NT2/D1 (cell line): ENCODE measurements around the gene OLR1.
"Not testable (repeated sequence)": the region's sequence is repeated elsewhere in the genome, so short reads cannot be mapped to it uniquely, and the experiment has no call there.

Experiments
- DNase-seq: peaks from one replicate; pipeline ENCODE4 v3.0.0-alpha.2; 2011; ENCODE audit warnings: low read depth, low spot score
- H3K27me3 ChIP-seq: 2 replicates; pipeline ENCODE4 v1.6.0; 2011; ENCODE audit warnings: mild to moderate bottlenecking; ENCODE audit not compliant: insufficient read length, insufficient read depth
- H3K36me3 ChIP-seq: 2 replicates; pipeline ENCODE4 v1.6.1; 2011; ENCODE audit warnings: mild to moderate bottlenecking, low read length, mixed read lengths; ENCODE audit not compliant: insufficient read depth, insufficient read length
- H3K4me1 ChIP-seq: 2 replicates; pipeline ENCODE4 v1.5.1; 2011; ENCODE audit not compliant: insufficient read depth, insufficient read length
- H3K4me3 ChIP-seq: 2 replicates; pipeline ENCODE4 v1.5.1; 2011; ENCODE audit warnings: low read depth; ENCODE audit not compliant: insufficient read length
- H3K9ac ChIP-seq: 2 replicates; pipeline ENCODE4 v1.6.0; 2011; ENCODE audit warnings: low read depth; ENCODE audit not compliant: insufficient read length
- H3K9me3 ChIP-seq: 2 replicates; pipeline ENCODE4 v1.5.1; 2011; ENCODE audit warnings: mild to moderate bottlenecking, low read length; ENCODE audit not compliant: insufficient read depth
- SUZ12 ChIP-seq: IDR thresholded peaks from 2 replicates; pipeline ENCODE4 v1.6.1; 2011; ENCODE audit not compliant: insufficient read length, insufficient read depth; ENCODE audit errors: extremely low read depth
- YY1 ChIP-seq: IDR thresholded peaks from 2 replicates; pipeline ENCODE4 v1.6.1; 2011; ENCODE audit not compliant: insufficient read length, insufficient read depth
- ZNF274 ChIP-seq: IDR thresholded peaks from 2 replicates; pipeline ENCODE4 v1.6.1; 2011; ENCODE audit warnings: mild to moderate bottlenecking, low read depth, low read length

OLR1 gene

DNA sequence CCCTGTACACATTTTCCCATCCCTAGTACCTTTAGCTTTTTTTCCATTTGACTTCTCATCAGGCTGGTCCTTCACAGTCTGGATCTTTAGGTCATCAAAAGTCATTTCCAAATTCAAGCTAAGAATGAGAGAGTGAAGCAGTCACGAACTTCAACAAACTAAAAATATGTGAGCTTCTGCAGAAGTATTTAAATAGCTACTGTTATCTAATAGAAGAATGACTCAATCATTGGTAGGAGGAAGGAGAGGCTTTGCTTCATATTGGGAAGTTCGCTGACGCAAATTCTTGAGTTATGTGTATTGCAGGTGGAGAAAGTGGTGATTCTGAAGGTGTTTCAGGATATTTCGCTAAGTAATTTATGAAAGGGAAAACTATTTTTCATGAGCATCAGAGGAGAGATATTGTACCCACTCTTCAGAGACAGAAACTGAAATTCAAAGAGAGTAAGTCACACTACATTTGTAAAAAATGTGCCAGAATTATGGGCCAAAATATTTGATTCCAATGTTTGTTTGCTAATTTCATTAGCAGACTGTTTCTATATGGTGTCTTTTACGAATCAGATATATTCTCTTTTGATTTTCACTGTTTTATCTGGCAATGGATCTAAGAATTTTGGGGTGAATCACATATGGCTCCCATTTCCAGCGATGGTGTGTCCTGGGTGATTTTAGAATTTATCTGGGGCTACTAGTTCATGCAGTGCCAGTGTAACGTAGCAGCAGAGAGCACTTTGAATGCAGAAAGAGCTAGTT, at the start of gene OLR1:
OLR1 (minus strand) TSS at position 160 of the 756 bp plus-strand sequence; CDS start at position 105, 55 bp downstream.
- Histone ChIP-seq H3K4me1 (no peaks in the 10 kb centered on the region), H3K27me3 (no peaks in the 10 kb centered on the region), H3K36me3 (no peaks in the 10 kb centered on the region), H3K9ac (no peak within 1 kb of the TSS), H3K4me3 (no peak within 1 kb of the TSS), H3K9me3 (no peaks in the 10 kb centered on the region)
- TF ChIP-seq SUZ12 (no peak), YY1 (no peak), ZNF274 (no peak)
- no peak for DNase-seq

DNA sequence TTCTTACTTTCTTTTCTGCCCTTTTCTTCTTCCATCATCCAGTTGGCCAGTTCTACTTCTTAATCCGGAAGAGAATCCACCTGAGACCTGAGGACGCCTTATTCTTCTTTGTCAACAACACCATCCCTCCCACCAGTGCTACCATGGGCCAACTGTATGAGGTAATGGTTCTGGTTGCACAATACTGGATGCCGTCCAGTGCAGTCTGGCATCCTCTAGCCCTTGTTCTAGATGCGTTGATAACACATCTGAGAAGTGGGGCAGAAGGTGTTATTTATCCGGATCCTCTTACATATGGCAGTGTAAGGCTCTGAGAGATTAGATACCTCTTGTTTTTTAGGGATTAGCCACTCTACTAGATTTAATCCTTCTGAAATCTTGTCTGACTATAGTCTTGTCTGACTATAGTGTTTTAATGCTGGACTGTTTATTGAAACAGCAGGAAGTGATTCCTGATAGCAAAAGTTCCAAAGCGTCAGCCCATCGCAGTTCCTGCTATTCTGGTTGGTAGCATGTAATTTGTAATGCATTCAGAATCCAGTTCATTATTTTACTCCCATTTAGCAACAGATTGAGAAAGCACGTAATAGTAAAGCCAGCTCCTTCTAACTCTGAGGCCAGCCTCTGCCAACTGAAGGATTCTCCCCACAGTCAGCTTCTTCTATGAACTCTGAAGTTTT, 48.6 kb upstream of the OLR1 start:
- H3K27me3 ChIP-seq: no peaks in the 10 kb centered on the region
- H3K4me3 ChIP-seq: no peak overlapping the region
- TF ChIP-seq ZNF274: no peak
- no peaks in the 10 kb centered on the region for H3K4me1 ChIP-seq
- no peak overlapping the region for H3K9ac ChIP-seq
- no peak for DNase-seq
- H3K9me3 ChIP-seq: no peaks in the 10 kb centered on the region
- peaks cover 84% of the 10 kb centered on the region for H3K36me3 ChIP-seq

DNA sequence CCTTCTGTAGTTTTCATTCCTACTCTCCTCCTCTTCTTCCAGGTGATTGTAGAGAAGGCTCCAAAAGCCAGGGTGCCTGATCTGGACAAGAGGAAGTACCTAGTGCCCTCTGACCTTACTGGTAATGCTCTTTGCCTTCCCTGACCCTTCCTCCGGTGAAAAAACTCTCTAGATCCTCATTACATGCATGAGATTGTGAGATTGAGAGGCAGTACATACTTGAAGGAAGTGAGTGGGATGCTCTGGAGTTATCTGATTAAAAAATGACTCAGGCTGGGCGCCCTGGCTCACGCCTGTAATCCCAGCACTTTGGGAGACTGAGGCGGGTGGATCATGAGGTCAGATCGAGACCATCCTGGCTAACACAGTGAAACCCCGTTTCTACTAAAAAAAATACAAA, 46.1 kb upstream of the OLR1 start:
- Histone ChIP-seq H3K36me3 (peaks cover 68% of the 10 kb centered on the region), H3K4me1 (no peaks in the 10 kb centered on the region), H3K9ac (no peak overlapping the region), H3K4me3 (no peak overlapping the region), H3K9me3 (no peaks in the 10 kb centered on the region), H3K27me3 (no peaks in the 10 kb centered on the region)
- no peak for DNase-seq
- TF ChIP-seq SUZ12: no peak
- no peak for TF ChIP-seq YY1
- no peak for TF ChIP-seq ZNF274

DNA sequence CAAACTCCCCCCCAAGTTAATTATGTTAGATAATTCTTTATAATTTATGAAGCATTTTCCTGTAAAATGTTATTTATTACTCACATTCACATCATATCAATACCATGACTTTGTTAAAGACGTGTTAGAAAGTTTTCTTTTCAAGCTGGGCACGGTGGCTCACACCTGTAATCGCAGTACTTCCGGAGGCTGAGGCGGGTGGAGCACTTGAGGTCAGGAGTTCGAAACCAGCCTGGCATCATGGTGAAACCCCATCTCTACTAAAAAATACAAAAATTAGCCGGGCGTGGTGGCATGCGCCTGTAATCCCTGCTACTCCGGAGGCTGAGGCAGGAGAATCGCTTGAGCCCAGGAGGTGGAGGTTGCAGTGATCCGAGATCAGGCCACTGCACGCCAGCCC, 44.0 kb upstream of the OLR1 start:
- H3K4me1 ChIP-seq: not testable (repeated sequence)

DNA sequence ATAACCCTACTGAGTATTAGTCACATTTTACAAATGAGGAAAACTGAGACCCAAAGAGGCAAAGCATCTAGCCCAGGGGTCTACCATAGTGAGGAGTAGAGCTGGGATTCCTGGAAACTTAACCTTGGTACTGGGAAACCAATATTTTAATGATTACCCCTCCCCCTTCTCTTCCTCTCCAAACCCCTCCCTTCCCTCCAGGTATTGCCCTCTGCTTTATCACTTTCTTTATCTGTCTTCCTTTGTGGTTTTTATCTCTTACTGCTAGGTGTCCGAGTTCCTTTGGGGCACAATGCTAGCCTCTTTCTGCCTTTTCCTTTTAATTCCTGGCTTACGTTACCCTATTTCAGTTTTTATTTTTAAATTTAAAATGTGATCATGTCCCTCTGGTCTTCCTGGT, 43.5 kb upstream of the OLR1 start:
- Histone ChIP-seq H3K36me3 (peaks cover 42% of the 10 kb centered on the region), H3K9ac (no peak overlapping the region), H3K4me1 (no peaks in the 10 kb centered on the region), H3K9me3 (no peaks in the 10 kb centered on the region), H3K27me3 (no peaks in the 10 kb centered on the region), H3K4me3 (no peak overlapping the region)
- no peak for DNase-seq
- TF ChIP-seq YY1: no peak
- no peak for TF ChIP-seq SUZ12
- TF ChIP-seq ZNF274: no peak

More for the DNA sequence above, 44.0 kb upstream of the OLR1 start:
- peaks cover 48% of the 10 kb centered on the region for H3K36me3 ChIP-seq
- not testable (repeated sequence) for DNase-seq, H3K9me3 ChIP-seq, H3K27me3 ChIP-seq, H3K9ac ChIP-seq, H3K4me3 ChIP-seq

DNA sequence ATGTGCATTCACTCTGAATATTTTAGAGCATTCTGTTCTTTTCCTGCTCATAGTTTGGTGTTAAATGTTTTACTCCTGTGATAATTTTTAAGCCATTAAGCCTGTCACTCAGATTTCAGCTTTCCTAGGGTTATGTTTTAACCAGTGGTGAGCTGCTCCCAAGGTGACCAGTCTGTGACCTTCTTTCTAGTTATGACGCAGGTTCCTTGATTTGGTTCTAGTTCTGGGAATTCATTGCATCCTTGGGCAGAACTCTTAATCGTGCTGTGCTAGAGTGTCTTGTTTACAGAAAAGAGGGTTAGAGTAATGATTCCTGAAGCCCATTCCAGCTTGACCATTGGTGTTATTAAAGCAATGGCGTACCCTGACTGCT, 42.9 kb upstream of the OLR1 start:
- Histone ChIP-seq H3K9ac (no peak overlapping the region), H3K36me3 (peaks cover 37% of the 10 kb centered on the region), H3K4me1 (no peaks in the 10 kb centered on the region), H3K4me3 (peak overlapping the region; percentile 75), H3K27me3 (no peaks in the 10 kb centered on the region), H3K9me3 (no peaks in the 10 kb centered on the region)
- TF ChIP-seq YY1 (no peak), SUZ12 (no peak)
- no peak for DNase-seq

DNA sequence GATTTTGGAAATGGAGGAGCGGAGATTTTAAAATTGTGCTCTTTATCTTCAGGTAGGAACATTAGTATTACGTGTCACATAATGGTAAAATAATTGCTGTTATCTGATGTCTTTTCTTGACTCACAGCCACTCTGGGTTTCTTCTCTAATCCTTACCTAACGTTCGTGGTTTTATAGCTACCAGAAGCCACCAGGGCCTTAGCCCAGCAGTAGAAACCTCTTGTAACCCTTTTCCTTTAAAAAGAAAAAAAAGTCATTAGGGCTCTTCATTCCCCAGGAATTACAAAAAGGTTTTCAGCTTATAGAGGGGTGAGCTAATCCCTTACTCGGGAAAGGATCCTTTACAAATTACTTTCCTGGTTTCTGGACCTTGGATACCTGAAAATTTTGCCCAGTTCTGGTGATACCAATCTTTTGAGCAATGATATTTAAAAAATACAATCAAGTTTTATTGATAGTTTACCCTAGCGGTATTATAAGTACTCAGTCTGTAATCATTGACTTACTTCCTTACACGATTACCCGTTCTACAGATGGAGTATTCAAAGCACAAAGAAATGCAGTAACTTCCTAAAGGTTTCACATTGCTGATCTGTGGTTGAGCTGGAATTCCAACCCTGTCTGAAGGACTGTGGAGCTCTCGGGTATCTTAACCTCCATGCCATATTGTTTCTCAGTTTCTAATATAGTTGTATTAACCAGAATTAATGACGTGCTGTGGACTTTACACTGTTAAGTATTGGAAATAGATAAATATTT, 42.4 kb upstream of the OLR1 start:
- H3K4me3 ChIP-seq: peak overlapping the region; percentile 75
- H3K9ac ChIP-seq: peak overlapping the region; percentile 78
- H3K27me3 ChIP-seq: no peaks in the 10 kb centered on the region

More for the DNA sequence above, 42.4 kb upstream of the OLR1 start:
- TF ChIP-seq ZNF274: no peak
- TF ChIP-seq SUZ12: no peak
- no peak for TF ChIP-seq YY1
- Histone ChIP-seq H3K4me1 (no peaks in the 10 kb centered on the region), H3K36me3 (peaks cover 31% of the 10 kb centered on the region), H3K9me3 (no peaks in the 10 kb centered on the region)
- no peak for DNase-seq
